ENCODE data around the gene HSPA1L. TPM values are rescaled to one million over a fixed set of nuclear protein-coding genes. Genes with fewer than 3 reads are reported as not detected.
"Not testable (repeated sequence)": the region's sequence is repeated elsewhere in the genome, so short reads cannot be mapped to it uniquely, and the experiment has no call there.

The HSPA1L gene
- total RNA-seq, 1 donor from 2014 or later: 1.2 TPM

DNA sequence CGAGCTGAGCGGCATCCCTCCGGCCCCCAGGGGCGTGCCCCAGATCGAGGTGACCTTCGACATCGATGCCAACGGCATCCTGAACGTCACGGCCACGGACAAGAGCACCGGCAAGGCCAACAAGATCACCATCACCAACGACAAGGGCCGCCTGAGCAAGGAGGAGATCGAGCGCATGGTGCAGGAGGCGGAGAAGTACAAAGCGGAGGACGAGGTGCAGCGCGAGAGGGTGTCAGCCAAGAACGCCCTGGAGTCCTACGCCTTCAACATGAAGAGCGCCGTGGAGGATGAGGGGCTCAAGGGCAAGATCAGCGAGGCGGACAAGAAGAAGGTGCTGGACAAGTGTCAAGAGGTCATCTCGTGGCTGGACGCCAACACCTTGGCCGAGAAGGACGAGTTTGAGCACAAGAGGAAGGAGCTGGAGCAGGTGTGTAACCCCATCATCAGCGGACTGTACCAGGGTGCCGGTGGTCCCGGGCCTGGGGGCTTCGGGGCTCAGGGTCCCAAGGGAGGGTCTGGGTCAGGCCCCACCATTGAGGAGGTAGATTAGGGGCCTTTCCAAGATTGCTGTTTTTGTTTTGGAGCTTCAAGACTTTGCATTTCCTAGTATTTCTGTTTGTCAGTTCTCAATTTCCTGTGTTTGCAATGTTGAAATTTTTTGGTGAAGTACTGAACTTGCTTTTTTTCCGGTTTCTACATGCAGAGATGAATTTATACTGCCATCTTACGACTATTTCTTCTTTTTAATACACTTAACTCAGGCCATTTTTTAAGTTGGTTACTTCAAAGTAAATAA, 2.2 kb upstream of the HSPA1L start:
- not testable (repeated sequence) for DNase-seq (ENCODE audit: low read depth in 2 of 2)

DNA sequence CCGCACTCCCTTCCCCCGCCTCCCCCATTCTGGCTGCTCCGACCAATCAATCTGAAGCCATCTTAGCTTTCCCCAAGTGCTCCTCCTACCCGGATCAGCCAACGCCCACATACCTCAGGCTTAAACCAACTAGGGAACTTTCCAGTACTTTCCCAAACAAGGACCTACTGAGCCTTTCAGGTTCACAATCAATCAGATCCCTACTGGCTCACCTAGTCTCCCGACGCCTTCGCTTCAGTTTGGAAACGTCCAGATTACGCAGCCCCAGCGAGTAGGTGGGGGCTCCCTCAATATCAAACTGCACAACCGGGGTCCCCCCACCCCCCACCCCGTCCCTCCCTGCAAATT, 432 bp downstream of the HSPA1L start:
- peak; percentile 83 to 98 for DNase-seq (ENCODE audit: low read depth in 2 of 2)

DNA sequence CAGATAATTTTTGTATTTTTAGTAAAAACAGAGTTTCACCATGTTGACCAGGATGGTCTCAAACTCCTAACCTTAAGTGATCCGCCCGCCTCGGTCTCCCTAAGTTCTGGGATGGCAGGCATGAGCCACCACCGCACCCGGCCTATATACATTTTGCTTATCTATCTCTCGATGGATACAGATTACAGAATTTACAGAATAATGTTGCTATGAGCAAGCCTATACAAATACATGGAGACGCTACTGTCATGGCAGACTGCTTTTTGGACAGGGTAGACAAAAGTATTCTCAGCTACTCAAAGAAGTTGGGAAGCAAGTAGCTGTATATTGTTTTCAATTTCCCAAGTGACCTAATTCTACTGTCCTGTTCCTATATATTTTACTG, 1.6 kb downstream of the HSPA1L start:
- DNase-seq (ENCODE audit: low read depth in 2 of 2): no peak

DNA sequence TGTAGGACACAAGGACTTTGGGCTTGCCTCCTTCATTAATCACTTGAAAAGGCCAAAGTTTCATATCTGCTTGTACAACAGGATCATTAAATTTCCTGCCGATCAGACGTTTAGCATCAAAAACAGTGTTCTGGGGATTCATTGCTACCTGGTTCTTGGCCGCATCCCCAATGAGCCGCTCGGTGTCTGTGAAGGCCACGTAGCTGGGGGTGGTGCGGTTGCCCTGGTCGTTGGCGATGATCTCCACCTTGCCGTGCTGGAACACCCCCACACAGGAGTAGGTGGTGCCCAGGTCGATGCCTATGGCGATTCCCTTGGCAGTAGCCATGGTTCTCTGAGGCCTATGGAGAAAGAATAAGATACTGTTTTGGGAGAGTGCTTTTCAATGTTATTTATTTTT, 3.4 kb downstream of the HSPA1L start:
- DNase-seq (ENCODE audit: low read depth in 2 of 2): no peak

DNA sequence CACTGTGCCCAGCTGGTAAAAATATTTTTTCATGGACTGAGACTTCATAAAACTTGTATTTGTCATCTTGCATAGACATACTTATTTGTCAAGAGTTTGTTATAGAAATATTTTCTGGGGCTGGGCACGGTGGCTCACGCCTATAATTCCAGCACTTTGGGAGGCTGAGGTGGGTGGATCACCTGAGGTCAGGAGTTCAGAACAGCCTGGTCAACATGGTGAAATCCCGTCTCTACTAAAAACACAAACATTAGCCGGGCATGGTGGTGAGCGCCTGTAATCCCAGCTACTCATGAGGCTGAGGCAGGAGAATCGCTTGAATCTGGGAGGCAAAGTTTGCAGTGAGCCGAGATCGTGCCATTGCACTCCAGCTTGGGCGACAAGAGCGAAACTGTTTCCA, 6.5 kb downstream of the HSPA1L start:
- not testable (repeated sequence) for DNase-seq (ENCODE audit: low read depth in 2 of 2)

DNA sequence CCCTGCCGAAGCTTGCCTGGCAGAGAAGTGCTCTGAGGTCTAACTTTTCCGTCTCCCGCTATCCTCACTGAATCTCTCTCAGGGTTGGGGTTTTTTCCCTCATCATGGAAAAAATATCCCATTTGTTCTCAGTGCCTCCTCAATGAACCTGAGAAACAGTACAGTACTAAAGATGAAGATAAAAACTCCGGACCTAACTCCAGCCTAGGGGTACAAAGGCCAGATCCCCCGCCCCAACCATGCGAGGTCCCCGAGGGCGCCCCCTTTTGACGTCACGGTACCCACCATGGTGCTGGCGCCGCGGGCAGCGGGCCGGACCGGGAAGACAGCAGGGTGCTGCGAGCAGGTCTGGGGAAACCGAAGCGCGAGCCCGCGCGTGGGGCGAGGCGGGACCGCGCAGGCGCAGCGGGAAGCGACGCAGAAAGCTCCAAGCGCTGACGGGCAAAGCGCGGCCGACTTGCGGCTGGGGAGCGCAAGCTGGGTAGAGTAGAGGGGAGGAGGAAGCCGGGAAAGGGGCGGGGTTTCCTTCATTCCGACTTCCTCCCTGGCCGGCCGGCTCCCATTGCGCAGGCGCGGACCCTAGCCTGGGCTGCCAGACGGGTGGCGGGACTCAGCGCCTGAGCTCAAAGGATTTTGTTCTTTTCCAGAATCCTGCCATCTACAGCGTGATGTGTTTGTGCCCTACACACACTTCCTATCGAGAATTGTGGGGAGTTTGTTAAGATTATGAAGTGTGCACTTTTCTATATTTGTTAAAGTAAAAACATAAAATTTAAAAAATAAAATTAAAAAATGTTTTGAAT, 8.4 kb downstream of the HSPA1L start, which contains the start of gene LSM2:
Gene LSM2 (minus strand): TSS at position 497 of the 803 bp plus-strand sequence. CDS start 209 bp downstream, at position 288.
- peak; percentile 91 to 97 for DNase-seq (ENCODE audit: low read depth in 2 of 2)

DNA sequence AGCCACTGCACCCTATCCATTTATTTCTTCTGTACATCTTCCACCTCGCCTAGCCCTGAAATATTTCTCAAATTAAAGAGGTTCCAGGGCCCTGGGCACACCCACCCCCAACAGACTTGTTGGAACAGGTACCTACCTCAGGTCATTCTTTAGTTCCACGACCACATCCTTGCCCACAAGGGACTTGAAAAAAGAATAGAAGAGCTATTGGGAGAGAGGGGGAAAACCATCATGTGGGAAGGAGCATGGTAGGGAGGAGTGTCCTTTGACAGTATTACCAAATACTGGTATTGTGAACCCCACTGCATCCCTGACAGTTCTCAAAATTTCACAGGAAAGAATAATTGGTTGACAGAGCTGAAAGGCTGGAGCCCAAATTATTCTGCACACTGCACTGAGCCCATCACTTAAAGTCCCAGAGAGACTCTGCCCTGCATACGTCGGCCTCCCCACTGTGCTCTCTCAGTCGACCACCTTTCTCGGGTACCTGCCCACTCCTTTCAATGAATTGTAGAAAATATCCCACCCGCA, 9.1 kb downstream of the HSPA1L start:
- DNase-seq (ENCODE audit: low read depth in 2 of 2): no peak

DNA sequence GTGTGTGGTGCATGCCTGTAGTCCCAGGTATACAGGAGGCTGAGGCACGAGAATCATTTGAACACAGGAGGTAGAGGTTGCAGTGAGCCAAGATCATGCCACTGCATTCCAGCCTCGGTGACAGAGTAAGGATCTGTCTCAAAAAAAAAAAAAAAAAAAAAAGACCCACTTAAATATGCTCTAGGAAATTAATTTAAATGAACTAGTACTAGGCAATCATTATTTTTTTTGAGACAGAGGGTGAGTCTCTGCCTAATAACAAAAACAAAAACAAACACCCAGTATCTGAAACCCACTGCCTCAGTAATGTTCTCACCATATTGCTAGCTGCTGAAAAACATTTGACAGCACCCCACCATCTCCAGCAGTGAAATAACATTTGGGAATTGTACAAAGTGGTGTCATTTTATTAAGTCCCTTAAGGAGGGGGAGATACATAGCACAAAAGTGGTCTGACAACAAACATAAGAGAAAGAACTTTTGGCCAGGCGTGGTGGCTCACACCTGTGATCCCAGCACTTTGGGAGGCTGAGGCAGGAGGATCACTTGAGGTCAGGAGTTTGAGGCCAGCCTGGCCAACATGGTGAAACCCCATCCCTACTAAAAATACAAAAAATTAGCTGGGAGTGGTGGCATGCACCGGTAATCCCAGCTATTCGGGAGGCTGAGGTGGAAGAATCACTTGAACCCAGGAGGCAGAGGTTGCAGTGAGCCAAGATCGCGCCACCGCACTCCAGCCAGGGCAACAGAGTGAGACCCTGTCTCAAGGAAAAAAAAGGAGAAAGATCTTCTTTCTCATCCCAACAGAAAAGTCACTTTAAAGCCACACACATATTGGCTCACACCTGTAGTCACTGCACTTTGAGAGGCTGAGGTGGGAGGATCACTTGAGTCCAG, 13.8 kb downstream of the HSPA1L start:
- DNase-seq (ENCODE audit: low read depth in 2 of 2): not testable (repeated sequence)

DNA sequence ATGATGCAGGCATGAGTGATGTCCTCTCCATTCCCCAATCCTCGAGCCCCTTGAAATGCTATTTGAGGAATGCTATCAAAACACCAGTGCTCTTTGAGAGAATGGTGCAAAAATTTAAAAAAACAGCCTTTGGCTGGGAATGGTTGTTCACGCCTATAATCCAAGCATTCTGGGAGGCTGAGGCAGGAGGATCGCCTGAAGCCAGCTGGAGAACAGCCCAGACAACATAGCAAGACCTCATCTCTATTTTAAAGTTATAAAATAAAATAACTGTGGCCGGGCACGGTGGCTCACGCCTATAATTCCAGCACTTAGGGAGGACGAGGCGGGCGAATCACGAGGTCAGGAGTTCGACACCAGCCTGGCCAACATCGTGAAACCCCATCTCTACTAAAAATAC, 15.3 kb downstream of the HSPA1L start:
- DNase-seq (ENCODE audit: low read depth in 2 of 2): no peak

DNA sequence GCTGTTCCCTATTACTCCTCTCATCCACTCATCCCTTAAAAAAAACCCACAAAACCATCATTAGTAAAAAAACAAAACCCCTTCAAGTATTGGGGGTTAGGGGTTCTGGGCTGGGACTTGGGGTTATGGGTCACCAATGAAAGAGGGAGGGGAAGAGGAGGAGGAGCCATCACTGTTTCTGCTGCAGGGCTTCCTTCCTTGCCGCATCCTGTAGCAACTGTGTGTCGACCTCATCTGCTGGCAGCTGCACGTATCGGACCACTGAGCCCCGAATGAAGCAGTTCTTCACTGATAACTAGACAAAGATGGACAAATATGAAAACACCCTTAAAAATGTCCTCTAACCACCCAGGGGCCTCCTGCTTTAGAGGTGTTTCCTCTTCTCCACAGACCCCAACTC, 17.5 kb downstream of the HSPA1L start:
- no peak for DNase-seq (ENCODE audit: low read depth in 2 of 2)

DNA sequence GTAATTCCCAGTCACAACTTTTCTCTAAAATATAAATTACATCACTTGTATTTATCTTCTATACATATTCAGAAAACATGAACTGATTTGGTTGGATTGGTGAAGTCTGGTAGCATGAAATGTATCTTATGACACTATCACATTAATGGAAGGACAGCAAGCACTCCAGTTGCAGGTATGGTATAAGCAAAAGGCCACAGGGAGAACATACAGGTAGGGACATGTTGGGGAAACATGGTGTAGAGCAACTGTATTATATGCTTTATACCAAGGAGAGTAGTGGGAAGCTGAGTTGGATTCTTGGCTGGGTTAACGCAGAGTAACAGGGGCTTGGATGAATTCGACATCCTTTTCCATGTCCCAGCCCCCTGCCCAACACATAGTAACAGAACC, 18.1 kb downstream of the HSPA1L start:
- DNase-seq (ENCODE audit: low read depth in 2 of 2): no peak

DNA sequence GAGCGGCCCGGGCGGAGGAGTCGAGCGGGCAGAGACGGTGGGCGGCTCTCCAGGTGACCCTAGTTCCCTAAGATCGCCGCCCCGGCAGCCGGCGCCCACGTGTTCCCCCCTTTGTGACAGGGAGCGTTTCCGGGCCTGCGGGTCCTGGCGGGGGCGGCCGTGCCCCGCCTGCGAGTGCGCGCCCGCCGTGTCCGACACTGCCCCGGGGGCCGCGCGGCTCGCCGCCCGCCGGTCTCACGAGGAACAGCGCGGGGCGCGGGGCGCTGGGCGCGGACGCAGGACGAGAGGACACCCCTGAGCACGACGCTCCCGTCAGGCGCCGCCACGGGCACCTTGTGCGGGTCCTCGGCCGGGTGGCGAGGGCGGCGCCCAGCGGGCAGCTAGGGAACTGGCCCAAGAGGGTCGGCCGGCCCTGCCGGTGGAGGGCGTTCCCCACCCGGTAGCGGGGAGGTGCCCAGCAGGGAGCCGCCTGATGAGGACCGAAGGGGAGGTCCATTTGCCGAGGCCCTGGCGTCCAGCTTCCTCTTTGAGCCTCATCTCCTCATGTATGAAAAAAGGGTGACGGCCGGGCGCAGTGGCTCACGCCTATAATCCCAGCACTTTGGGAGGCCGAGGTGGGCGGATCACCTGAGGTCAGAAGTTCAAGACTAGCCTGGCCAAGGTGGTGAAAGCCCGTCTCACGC, 19.3 kb downstream of the HSPA1L start, which contains the start of gene VARS1:
Gene VARS1 (minus strand): TSS at position 137 of the 683 bp plus-strand sequence. CDS start 535 bp downstream, outside the sequence.
- peak; percentile 75 to 92 for DNase-seq (ENCODE audit: low read depth in 2 of 2)

DNA sequence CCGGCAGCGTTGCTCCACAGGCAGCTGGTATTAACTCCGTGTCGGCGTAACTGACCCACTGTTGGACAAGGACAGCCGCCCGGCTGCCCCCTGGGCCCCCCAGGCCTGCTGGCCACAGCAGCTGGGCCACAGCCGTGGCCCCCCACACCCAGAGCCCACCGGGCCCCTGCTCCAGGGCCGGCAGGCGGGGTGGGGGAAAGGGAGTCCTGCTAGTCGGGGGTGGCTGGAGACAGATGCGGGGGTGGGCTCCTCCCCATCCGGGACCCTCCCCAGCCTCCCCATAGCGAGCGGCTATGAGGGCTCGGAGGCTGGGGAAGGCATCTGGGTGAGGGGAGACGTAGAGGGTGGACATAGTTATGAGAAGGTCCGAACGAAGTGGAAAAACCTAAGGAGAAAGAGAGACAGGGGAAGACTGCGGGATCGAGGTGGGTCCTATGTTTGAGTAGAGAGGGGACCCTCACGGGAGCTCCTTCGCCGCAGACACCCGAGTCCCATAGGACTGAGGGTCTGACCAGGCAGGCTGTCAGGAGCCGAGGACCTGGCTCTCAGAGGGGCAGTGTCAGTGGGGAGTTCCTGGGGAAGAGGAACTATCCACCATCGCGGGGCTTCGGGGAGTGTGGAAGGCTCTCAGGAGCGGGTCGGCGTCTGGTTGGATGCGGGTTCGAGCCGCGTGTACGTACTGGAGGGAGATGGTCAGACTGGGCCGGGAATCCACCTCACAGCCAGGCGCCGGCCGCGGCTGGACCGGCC, 20.0 kb downstream of the HSPA1L start:
- DNase-seq (ENCODE audit: low read depth in 2 of 2): no peak

DNA sequence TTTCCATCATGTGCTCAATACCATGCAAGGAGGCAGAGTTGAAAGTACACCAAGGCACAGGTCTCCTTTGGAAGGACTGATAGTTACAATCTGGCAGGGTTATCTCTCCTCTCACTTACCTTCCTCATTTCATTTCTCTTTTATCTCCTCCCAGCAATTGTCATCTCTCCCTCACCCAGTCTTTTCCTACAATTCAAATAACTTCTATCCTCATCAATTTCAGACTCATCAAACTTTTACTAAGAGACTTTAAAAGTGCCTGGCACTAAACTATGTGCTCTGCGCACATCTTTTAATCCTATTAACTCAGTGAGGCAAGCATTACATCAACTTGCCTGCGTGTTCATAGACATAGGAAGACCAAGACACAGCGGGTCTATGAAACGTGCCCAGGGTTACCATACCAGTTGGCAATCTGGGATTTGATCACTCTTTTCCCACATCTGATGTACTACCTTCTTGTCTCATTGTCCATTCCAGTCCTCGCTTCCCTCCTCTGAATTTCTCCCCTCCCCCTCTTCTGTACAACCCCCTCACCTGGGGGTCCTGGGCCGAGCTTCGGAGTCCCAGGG, 20.7 kb downstream of the HSPA1L start:
- peak in 1 of 2 donors; percentile 32 for DNase-seq (ENCODE audit: low read depth in 2 of 2)

DNA sequence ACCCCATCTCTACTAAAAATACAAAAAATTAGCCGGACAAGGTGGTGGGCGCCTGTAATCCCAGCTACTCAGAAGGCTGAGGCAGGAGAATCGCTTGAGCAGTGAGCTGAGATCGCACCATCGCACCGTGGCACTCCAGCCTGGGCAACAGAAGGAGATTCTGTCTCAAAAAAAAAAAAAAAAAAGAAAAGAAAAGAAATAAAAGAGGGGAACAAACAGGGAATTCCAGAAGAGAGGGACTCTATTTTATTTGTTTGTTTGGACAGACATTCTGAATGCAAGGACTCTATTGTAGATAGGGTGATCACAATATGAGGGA, 21.2 kb downstream of the HSPA1L start:
- DNase-seq (ENCODE audit: low read depth in 2 of 2): not testable (repeated sequence)

DNA sequence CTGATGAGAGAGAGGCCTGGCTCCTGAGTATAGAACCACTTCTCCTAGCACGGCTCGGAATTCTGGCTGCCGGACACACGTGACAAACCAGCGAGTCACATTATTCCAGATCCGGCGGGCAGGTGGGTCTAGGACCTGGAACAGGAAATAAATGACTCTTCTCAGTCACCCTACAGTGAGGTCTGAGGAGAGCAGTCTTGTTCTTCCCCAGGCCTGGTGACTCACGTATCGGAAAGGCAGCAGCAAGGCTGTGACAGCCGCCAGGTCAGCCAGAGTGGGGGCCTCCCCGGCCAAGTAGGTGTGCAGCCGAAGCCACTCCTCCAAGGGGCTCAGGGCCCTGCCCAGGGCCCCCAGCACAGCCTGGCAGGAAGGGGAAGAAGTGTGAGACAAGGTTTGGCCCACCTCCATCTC, 22.3 kb downstream of the HSPA1L start:
- DNase-seq (ENCODE audit: low read depth in 2 of 2): peak in 1 of 2 donors; percentile 68

DNA sequence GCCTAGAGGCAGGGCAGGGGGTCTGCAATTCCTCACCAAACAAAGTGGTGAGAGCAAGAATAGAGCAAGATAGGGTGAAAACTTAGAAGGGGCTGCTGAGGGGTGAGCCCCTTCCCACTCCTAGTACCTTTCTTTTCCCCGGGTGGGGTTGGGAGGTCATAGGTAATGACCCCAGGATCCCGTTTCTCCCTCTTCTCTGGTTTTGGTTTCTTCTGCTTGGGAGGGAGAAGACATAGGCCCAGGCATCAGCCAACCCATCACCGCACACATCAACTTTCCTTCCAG, 23.1 kb downstream of the HSPA1L start:
- DNase-seq (ENCODE audit: low read depth in 2 of 2): no peak

DNA sequence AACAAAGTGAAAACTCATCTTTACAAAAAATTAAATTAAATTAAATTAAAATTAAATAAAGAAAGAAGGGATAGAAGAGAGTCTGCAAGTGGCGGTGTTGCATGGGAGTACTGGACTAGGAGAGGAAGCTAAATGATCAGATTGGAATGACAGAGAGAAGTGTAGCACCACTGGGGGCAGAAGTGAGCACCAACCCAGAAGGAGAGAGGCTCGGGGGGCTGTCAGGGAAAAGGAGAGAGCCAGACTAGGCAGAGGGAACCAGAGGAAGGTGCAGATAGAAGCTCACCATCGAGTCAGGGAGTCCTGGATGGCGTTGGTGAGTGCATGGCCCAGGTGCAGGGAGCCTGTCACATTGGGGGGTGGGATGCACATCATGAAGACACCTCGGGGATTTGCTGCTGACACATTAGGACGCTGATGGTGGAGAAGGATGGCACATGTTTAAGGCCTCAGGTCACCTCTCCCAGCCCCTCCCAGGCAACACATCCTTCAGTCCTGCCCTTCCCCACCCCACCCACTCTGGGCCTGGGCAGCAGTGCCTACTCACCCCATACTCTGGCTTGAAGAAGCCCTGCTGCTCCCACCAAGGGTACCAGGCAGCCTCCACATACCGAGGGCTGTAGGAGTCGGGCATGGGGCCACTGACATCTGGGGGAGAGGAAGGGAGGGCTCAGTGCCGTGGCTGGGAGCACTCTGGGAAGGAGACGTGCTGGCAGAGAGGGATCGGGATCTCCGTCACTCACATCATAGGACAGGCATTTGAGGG, 23.6 kb downstream of the HSPA1L start:
- DNase-seq (ENCODE audit: low read depth in 2 of 2): peak in 1 of 2 donors; percentile 48

DNA sequence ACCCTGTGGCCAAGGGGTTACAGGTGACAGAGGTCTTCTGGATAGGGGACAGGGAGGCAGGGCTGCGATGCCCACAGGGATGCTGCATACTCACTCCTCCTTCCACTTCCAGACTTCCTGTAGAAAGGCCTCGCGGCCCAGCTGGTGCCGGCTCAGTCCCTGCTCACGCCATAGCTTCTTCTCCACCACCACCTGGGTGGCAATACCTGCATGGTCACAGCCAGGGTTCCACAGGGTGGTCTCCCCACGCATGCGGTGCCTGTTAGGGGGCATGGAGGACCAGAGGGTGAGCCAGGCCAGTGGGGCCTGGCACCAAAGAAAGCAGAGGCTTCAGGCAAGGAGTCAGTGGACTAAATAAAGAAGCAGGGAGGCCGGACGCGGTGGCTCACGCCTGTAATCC, 29.6 kb downstream of the HSPA1L start:
- DNase-seq (ENCODE audit: low read depth in 2 of 2): no peak

Data from dermis microvascular lymphatic vessel endothelial cell (primary cell).